Neural crest cell (in vitro differentiated cells): Measurements from ENCODE around the gene ZNF598. TPM values are rescaled to one million over a fixed set of nuclear protein-coding genes. Genes with fewer than 3 reads are reported as not detected.
A peak's percentile ranks its signal among the peaks of the same experiment; 100 is the strongest.

ENCODE experiments used
- DNase-seq: peaks from one replicate; pipeline ENCODE4 v3.0.0; 2021; ENCODE audit warnings: low read depth, mixed read lengths, low spot score
- H3K27ac Mint-ChIP-seq: one replicate; pipeline ENCODE4 v1.8.0; 2021; ENCODE audit warnings: mild to moderate bottlenecking, mixed read lengths; ENCODE audit not compliant: unreplicated experiment
- H3K27me3 Mint-ChIP-seq: 2 replicates; pipeline ENCODE4 v1.8.0; 2021; ENCODE audit warnings: low read depth, mild to moderate bottlenecking, mixed read lengths
- H3K36me3 Mint-ChIP-seq: 2 replicates; pipeline ENCODE4 v1.8.0; 2021; ENCODE audit warnings: low read depth, mild to moderate bottlenecking, mixed read lengths
- H3K4me1 Mint-ChIP-seq: 2 replicates; pipeline ENCODE4 v1.8.0; 2021; ENCODE audit warnings: mixed read lengths
- H3K4me3 Mint-ChIP-seq: one replicate; pipeline ENCODE4 v1.8.0; 2021; ENCODE audit warnings: mild to moderate bottlenecking, mixed read lengths
- H3K9me3 Mint-ChIP-seq: 2 replicates; pipeline ENCODE4 v1.8.0; 2021; ENCODE audit warnings: mixed read lengths
- CTCF ChIP-seq: fragments of 200-600 bp; sonication (generic); conservative IDR thresholded peaks from 2 replicates; pipeline ENCODE4 v1.5.0; 2021; ENCODE audit warnings: antibody characterized with exemption, mild to moderate bottlenecking
- total RNA-seq: library from RNA; stranded (reverse); gene quantifications from 2 replicates; pipeline ENCODE4 v1.2.1, GENCODE V29; 2021

The ZNF598 gene
- total RNA-seq, 1 donor from 2014 or later: 55.7 TPM

- peaks cover 18% of the 10 kb centered on the region for H3K4me1 Mint-ChIP-seq
- no peaks in the 10 kb centered on the region for H3K9me3 Mint-ChIP-seq
- TF ChIP-seq CTCF: peak; percentile 97
- peak overlapping the region; percentile 72 for H3K4me3 Mint-ChIP-seq
- H3K27me3 Mint-ChIP-seq: no peaks in the 10 kb centered on the region
- H3K36me3 Mint-ChIP-seq: no peaks in the 10 kb centered on the region
- no peak overlapping the region for H3K27ac Mint-ChIP-seq
- DNase-seq: peak; percentile 98
Observed at GRCh38 chr16:2003827-2004641, 5.6 kb downstream of the ZNF598 start.

- Mint-ChIP-seq H3K27me3 (no peaks in the 10 kb centered on the region), H3K27ac (no peak overlapping the region), H3K4me1 (peaks cover 12% of the 10 kb centered on the region), H3K9me3 (no peaks in the 10 kb centered on the region), H3K36me3 (peaks cover under 1% of the 10 kb centered on the region), H3K4me3 (no peak overlapping the region)
- TF ChIP-seq CTCF: no peak
- DNase-seq: no peak
Observed at GRCh38 chr16:2003231-2003826, 6.3 kb downstream of the ZNF598 start.

- no peaks in the 10 kb centered on the region for H3K27me3 Mint-ChIP-seq
- H3K27ac Mint-ChIP-seq: no peak overlapping the region
- no peak for DNase-seq
- peaks cover 6% of the 10 kb centered on the region for H3K4me1 Mint-ChIP-seq
- H3K9me3 Mint-ChIP-seq: no peaks in the 10 kb centered on the region
- no peak for TF ChIP-seq CTCF
- no peak overlapping the region for H3K4me3 Mint-ChIP-seq
- peaks cover 2% of the 10 kb centered on the region for H3K36me3 Mint-ChIP-seq
Observed at GRCh38 chr16:2002406-2003230, 7.0 kb downstream of the ZNF598 start.

- Mint-ChIP-seq H3K4me3 (no peak overlapping the region), H3K27me3 (no peaks in the 10 kb centered on the region), H3K27ac (no peak overlapping the region), H3K36me3 (peaks cover 2% of the 10 kb centered on the region), H3K9me3 (no peaks in the 10 kb centered on the region), H3K4me1 (peaks cover 4% of the 10 kb centered on the region)
- no peak for DNase-seq
- TF ChIP-seq CTCF: no peak
Observed at GRCh38 chr16:2001456-2002355, 7.9 kb downstream of the ZNF598 start.

GRCh38 chr16:2001035-2001434 is 8.6 kb downstream of the ZNF598 start:
- H3K36me3 Mint-ChIP-seq: peaks cover 2% of the 10 kb centered on the region
- H3K27me3 Mint-ChIP-seq: peaks cover 2% of the 10 kb centered on the region
- peaks cover 2% of the 10 kb centered on the region for H3K4me1 Mint-ChIP-seq
- DNase-seq: no peak
- no peak overlapping the region for H3K4me3 Mint-ChIP-seq
- TF ChIP-seq CTCF: no peak
- H3K27ac Mint-ChIP-seq: no peak overlapping the region
- H3K9me3 Mint-ChIP-seq: no peaks in the 10 kb centered on the region
